Hematopoietic multipotent progenitor cell treated with erythropoietin and hydrocortisone succinate and interleukin-3 and kit ligand, for 8 days (in vitro differentiated cells): ENCODE results near the gene ZNF184.

Experiments used
- DNase-seq: peaks from one replicate; pipeline ENCODE4 v3.0.0-alpha.2; 2015

ZNF184 gene

GRCh38 chr6:27419363-27419762 lies 53.5 kb downstream of the ZNF184 start:
- DNase-seq = no peak

DNA sequence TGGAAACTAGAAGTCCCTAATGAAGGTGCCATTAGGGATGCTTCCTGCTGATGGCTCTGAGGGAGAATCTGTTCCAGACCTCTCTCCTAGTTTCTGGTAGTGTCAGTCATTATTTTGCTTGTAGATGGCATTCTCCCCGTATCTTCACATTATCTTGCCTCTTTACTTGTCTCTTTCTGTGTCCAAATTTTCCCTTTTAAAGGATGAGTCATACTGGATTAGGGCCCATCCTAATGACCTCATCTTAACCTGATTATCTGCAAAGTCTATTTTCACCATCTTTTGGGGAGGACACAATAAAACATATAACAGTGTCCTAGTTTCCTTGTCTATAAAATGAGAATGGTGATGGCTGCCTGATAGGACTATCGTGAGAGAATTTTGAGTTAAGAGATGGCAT lies 57.0 kb downstream of the ZNF184 start:
- no peak for DNase-seq

DNA sequence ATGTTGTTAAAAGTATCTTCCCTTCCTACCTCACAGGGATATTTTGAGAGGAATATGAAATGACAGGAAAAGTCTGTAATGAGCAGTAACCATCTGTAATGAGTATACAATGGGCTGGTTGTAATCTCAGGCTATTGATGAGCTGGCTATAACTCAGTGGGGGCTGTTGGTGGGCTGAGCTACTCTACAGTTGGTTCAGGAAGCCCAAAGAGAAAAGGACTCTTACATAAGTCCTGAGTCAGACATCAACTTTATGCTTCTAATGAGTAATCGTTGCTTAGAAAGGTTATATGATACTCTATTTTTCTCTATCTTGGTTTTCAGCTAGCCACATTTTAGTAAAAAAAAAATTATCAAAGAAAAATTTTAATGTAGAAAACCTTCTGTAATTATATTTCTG lies 57.9 kb downstream of the ZNF184 start:
- no peak for DNase-seq

DNA sequence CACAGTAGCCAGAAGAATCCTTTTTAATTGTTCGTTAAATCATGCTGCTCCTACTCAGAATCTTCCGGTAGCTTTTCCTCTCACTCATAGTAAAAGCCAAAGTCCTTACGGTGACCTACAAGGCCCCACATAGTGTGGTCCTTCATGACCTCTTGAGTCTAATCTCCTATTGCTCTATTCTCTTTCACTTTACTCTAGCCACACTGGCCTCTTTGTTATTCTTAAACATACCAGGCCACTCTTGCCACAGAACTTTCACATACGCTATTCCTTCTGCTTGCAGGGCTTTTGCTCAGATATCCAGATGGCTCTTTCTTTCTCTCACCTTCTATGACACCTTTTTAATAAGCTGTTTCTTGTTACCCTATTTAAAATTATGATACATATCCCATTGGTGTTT lies 58.6 kb downstream of the ZNF184 start:
- DNase-seq = no peak

- DNase-seq = no peak
Measured at GRCh38 chr6:27407153-27407814, 65.6 kb downstream of the ZNF184 start.

DNA sequence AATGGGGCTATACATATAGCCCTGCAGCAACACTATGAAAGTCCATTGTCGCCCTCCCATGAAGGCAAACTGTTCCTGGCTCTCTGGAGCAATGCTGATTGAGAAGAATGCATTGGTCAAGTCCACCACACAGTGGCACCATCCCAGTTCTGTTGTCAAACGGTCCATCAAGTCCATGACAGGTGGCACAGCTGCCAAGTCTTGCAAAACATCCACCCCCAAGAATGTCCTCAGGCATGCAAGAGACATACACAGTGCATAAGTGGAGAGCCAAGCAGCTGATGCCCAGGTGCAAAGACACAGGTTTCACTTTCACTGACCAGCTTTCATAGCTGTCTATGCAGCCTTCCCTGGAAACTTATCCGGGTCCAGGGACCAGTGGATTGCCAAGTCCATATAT lies 66.8 kb downstream of the ZNF184 start:
- DNase-seq = no peak

- DNase-seq = no peak
Measured at GRCh38 chr6:27400877-27401642, 71.8 kb downstream of the ZNF184 start.
